WTC11 (cell line): ENCODE data around the gene ZDHHC15.
"Not testable (repeated sequence)": the region's sequence is repeated elsewhere in the genome, so short reads cannot be mapped to it uniquely, and the experiment has no call there.

Experiments used
- ATF6 ChIP-seq: sonication (generic); formaldehyde crosslinking; IDR thresholded peaks from 2 replicates; pipeline ENCODE4 v1.8.1; 2023; ENCODE audit warnings: mild to moderate bottlenecking, missing genetic modification reagents
- CTCF ChIP-seq: fragments of 200-600 bp; IDR thresholded peaks from 2 replicates; pipeline ENCODE4 v1.8.0; 2022; ENCODE audit warnings: antibody characterized with exemption
- E2F1 ChIP-seq: sonication (generic); formaldehyde crosslinking; IDR thresholded peaks from 2 replicates; pipeline ENCODE4 v1.8.0; 2022; ENCODE audit warnings: mild to moderate bottlenecking, missing genetic modification reagents
- MAX ChIP-seq: sonication (generic); formaldehyde crosslinking; IDR thresholded peaks from 2 replicates; pipeline ENCODE4 v1.8.0; 2022; ENCODE audit warnings: mild to moderate bottlenecking, missing genetic modification reagents
- MLX ChIP-seq: sonication (generic); formaldehyde crosslinking; IDR thresholded peaks from 2 replicates; pipeline ENCODE4 v1.8.1; 2023; ENCODE audit warnings: mild to moderate bottlenecking, missing genetic modification reagents, moderate library complexity
- NR2C2 ChIP-seq: sonication (generic); formaldehyde crosslinking; IDR thresholded peaks from 2 replicates; pipeline ENCODE4 v1.8.0; 2022; ENCODE audit warnings: mild to moderate bottlenecking, missing genetic modification reagents
- TCF7 ChIP-seq: sonication (generic); formaldehyde crosslinking; IDR thresholded peaks from 2 replicates; pipeline ENCODE4 v1.8.0; 2022; ENCODE audit warnings: mild to moderate bottlenecking, low read depth, missing genetic modification reagents, moderate library complexity
- USF2 ChIP-seq: sonication (generic); formaldehyde crosslinking; IDR thresholded peaks from 2 replicates; pipeline ENCODE4 v1.8.1; 2023; ENCODE audit warnings: mild to moderate bottlenecking, missing genetic modification reagents, moderate library complexity

GRCh38 chrX:75461780-75462179 is 61.1 kb downstream of the ZDHHC15 start:
- not testable (repeated sequence) for TF ChIP-seq ATF6 (CRISPR knock-in tag); CTCF; E2F1; USF2 (CRISPR knock-in tag); NR2C2 (CRISPR knock-in tag); TCF7 (CRISPR knock-in tag); MAX; MLX (CRISPR knock-in tag)
